Astrocyte (in vitro differentiated cells and primary cell): ENCODE measurements around the gene XPC. TPM values are rescaled to one million over a fixed set of nuclear protein-coding genes. Genes with fewer than 3 reads are reported as not detected.

Experiments
- DNase-seq: peaks from one replicate; pipeline ENCODE4 v3.0.0-alpha.2; 2010; ENCODE audit warnings: low read depth
- FAIRE-seq: peaks from 2 replicates; lab custom pipeline; 2011; peaks lifted over from hg19 to GRCh38; lab: Jason Lieb, UNC
- H2AFZ ChIP-seq: 2 replicates; pipeline ENCODE4 v1.6.0; 2012; ENCODE audit warnings: low read depth, low read length, inconsistent platforms
- H3K27ac ChIP-seq: 2 replicates; pipeline ENCODE4 v1.5.1; 2011; ENCODE audit warnings: low read depth, low read length, inconsistent platforms
- H3K27me3 ChIP-seq: 2 replicates; pipeline ENCODE4 v1.6.0; 2011; ENCODE audit warnings: low read length, inconsistent platforms; ENCODE audit not compliant: insufficient read depth
- H3K36me3 ChIP-seq: 2 replicates; pipeline ENCODE4 v1.5.1; 2011; ENCODE audit warnings: low read length, inconsistent platforms; ENCODE audit not compliant: insufficient read depth
- H3K4me1 ChIP-seq: 2 replicates; pipeline ENCODE4 v1.5.1; 2011; ENCODE audit warnings: low read length, inconsistent platforms; ENCODE audit not compliant: insufficient read depth
- H3K4me2 ChIP-seq: 2 replicates; pipeline ENCODE4 v1.6.0; 2012; ENCODE audit warnings: low read length, inconsistent platforms
- H3K4me3 ChIP-seq: 2 replicates; pipeline ENCODE4 v1.5.1; 2011; ENCODE audit warnings: low read depth, mild to moderate bottlenecking, low read length, inconsistent platforms; ENCODE audit not compliant: insufficient read depth
- H3K79me2 ChIP-seq: 2 replicates; pipeline ENCODE4 v1.6.0; 2012; ENCODE audit warnings: mild to moderate bottlenecking, low read length, inconsistent platforms; ENCODE audit not compliant: insufficient read depth
- H3K9ac ChIP-seq: 2 replicates; pipeline ENCODE4 v1.6.0; 2012; ENCODE audit warnings: mild to moderate bottlenecking, low read length, inconsistent platforms
- H3K9me3 ChIP-seq: 2 replicates; pipeline ENCODE4 v1.5.1; 2012; ENCODE audit warnings: low read depth, mild to moderate bottlenecking, low read length, inconsistent platforms; ENCODE audit not compliant: insufficient read depth
- H4K20me1 ChIP-seq: 2 replicates; pipeline ENCODE4 v1.6.0; 2012; ENCODE audit warnings: low read length, inconsistent platforms; ENCODE audit not compliant: insufficient read depth
- H3K27ac Mint-ChIP-seq: one replicate; pipeline ENCODE4 v1.8.0; 2021; ENCODE audit warnings: mild to moderate bottlenecking, mixed read lengths; ENCODE audit not compliant: unreplicated experiment
- H3K27me3 Mint-ChIP-seq: one replicate; pipeline ENCODE4 v1.8.0; 2021; ENCODE audit warnings: low read depth, mixed read lengths; ENCODE audit not compliant: unreplicated experiment
- H3K36me3 Mint-ChIP-seq: one replicate; pipeline ENCODE4 v1.8.0; 2021; ENCODE audit warnings: low read depth, mixed read lengths; ENCODE audit not compliant: unreplicated experiment
- H3K4me1 Mint-ChIP-seq: one replicate; pipeline ENCODE4 v1.8.0; 2021; ENCODE audit warnings: low read depth, mixed read lengths; ENCODE audit not compliant: unreplicated experiment
- H3K4me3 Mint-ChIP-seq: one replicate; pipeline ENCODE4 v1.8.0; 2021; ENCODE audit warnings: mild to moderate bottlenecking, moderate library complexity, mixed read lengths; ENCODE audit not compliant: unreplicated experiment
- H3K9me3 Mint-ChIP-seq: one replicate; pipeline ENCODE4 v1.8.0; 2021; ENCODE audit warnings: mild to moderate bottlenecking, mixed read lengths; ENCODE audit not compliant: unreplicated experiment
- EZH2 ChIP-seq: IDR thresholded peaks from 2 replicates; pipeline ENCODE4 v1.6.1; 2012; ENCODE audit warnings: mild to moderate bottlenecking, low read length, inconsistent platforms; ENCODE audit not compliant: insufficient read depth
- total RNA-seq: library from RNA; stranded (reverse); gene quantifications from 2 replicates; pipeline ENCODE4 v1.2.1, GENCODE V29; 2021
- TF ChIP-seq, protein P1 (sequence below): IDR thresholded peaks from 2 replicates; pipeline ENCODE4 v1.5.1; 2011; ENCODE audit warnings: low read depth, mild to moderate bottlenecking, inconsistent platforms, low read length, moderate library complexity; ENCODE audit not compliant: insufficient read depth

The XPC gene
- total RNA-seq, 1 donor from 2014 or later: 33.6 TPM

DNA sequence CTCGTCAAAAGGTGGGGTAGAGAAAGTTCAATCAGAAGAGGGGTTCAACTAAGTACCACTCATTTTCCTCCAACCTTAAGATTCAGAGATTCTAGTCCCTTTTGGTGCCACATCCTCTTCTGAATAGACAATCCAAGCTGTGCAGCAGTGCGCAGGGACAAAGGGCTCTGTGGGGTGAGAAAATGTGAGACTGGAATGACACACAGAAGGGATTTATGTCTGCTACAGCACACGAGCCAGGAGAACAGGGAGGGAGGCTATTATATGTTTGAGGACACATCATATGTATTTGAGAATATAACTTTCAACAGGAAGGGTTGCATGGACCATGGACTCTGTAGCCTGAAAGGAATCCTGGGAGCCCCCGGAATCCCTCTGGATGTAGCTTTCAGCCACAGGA lies 33.2 kb upstream of the XPC start:
- H3K4me1 Mint-ChIP-seq: peaks cover 20% of the 10 kb centered on the region
- Histone ChIP-seq H3K4me1 (peaks cover 41% of the 10 kb centered on the region), H3K9ac (peak overlapping the region; percentile 30), H3K36me3 (no peaks in the 10 kb centered on the region), H3K27me3 (no peaks in the 10 kb centered on the region), H3K9me3 (no peaks in the 10 kb centered on the region), H2AFZ (no peak overlapping the region), H3K4me3 (no peak overlapping the region), H3K27ac (peak overlapping the region; percentile 59), H3K4me2 (peak overlapping the region; percentile 60), H4K20me1 (no peaks in the 10 kb centered on the region), H3K79me2 (no peaks in the 10 kb centered on the region)
- no peaks in the 10 kb centered on the region for H3K9me3 Mint-ChIP-seq
- no peak for FAIRE-seq
- TF ChIP-seq EZH2: no peak
- TF ChIP-seq, protein P1, sequence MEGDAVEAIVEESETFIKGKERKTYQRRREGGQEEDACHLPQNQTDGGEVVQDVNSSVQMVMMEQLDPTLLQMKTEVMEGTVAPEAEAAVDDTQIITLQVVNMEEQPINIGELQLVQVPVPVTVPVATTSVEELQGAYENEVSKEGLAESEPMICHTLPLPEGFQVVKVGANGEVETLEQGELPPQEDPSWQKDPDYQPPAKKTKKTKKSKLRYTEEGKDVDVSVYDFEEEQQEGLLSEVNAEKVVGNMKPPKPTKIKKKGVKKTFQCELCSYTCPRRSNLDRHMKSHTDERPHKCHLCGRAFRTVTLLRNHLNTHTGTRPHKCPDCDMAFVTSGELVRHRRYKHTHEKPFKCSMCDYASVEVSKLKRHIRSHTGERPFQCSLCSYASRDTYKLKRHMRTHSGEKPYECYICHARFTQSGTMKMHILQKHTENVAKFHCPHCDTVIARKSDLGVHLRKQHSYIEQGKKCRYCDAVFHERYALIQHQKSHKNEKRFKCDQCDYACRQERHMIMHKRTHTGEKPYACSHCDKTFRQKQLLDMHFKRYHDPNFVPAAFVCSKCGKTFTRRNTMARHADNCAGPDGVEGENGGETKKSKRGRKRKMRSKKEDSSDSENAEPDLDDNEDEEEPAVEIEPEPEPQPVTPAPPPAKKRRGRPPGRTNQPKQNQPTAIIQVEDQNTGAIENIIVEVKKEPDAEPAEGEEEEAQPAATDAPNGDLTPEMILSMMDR: no peak
- H3K36me3 Mint-ChIP-seq: no peaks in the 10 kb centered on the region
- H3K4me3 Mint-ChIP-seq: no peak overlapping the region
- peaks cover 6% of the 10 kb centered on the region for H3K27me3 Mint-ChIP-seq
- no peak overlapping the region for H3K27ac Mint-ChIP-seq
- DNase-seq: no peak

DNA sequence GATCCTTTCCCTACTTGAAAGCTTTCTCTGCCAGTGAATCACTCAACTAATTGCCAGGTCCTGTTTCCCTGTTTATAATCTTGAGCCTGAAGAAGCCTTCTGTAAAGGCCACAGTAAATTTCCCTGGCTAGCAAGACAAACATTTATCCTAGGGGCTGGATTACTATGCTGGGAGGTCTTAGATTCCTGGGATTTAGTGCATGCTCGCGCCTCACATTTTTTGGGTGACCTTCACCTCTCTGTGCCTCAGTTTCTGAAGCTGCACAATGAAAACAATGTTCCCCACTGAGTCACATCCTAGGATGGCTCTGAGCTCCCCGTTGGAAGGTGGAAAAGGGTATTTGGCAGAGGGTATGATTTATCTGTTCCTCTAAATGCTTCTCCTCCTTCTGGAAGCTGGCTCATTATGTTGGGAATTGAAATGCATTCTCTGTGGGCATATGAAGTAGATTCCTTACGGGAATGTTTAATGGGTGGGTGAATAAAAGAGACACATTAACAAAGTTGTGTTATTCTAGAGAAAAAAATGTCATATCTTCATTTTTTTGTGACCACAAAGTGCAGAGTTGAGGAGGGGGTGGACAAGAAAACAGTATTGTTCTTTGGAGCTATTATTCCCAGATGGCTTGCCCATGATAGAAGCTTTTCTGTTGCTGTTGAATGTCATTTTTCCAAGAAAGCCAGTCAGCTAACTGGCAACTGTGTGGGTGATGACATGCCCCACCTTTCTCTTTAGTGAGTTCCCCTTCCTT lies 32.6 kb upstream of the XPC start:
- no peaks in the 10 kb centered on the region for H3K36me3 ChIP-seq
- H3K4me1 ChIP-seq: peaks cover 38% of the 10 kb centered on the region
- peak overlapping the region; percentile 77 for H3K27ac Mint-ChIP-seq
- H3K9ac ChIP-seq: peak overlapping the region; percentile 30
- no peaks in the 10 kb centered on the region for H3K9me3 ChIP-seq
- no peaks in the 10 kb centered on the region for H3K9me3 Mint-ChIP-seq
- no peak overlapping the region for H3K4me3 ChIP-seq
- peak overlapping the region; percentile 60 for H3K4me2 ChIP-seq
- H3K4me3 Mint-ChIP-seq: peak overlapping the region; percentile 30
- peaks cover 6% of the 10 kb centered on the region for H3K27me3 Mint-ChIP-seq
- TF ChIP-seq EZH2: no peak
- TF ChIP-seq, protein P1: no peak
- H3K36me3 Mint-ChIP-seq: no peaks in the 10 kb centered on the region
- no peaks in the 10 kb centered on the region for H3K27me3 ChIP-seq
- no peak for FAIRE-seq
- no peak overlapping the region for H2AFZ ChIP-seq
- H3K27ac ChIP-seq: peak overlapping the region; percentile 59
- H3K79me2 ChIP-seq: no peaks in the 10 kb centered on the region
- DNase-seq: peak; percentile 99
- peaks cover 20% of the 10 kb centered on the region for H3K4me1 Mint-ChIP-seq
- H4K20me1 ChIP-seq: no peaks in the 10 kb centered on the region

DNA sequence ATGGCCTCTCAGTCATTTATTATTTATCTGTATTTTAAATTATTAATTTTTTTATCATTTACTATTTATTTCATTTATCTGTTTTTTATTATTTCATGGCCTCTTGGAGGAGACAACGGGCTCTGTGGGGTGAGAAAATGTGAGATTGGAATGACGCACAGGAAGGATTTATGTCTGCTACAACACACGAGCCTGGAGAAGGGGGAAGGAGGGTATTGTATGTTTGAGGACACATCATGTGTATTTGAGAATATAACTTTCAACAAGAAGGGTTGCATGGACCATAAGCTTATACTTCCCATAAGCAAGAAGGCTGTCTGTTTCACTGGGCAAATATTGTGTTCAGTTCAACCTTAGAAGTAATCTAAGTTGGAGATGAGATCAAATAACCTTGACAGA lies 31.9 kb upstream of the XPC start:
- Mint-ChIP-seq H3K36me3 (no peaks in the 10 kb centered on the region), H3K4me1 (peaks cover 20% of the 10 kb centered on the region), H3K27me3 (peaks cover 6% of the 10 kb centered on the region), H3K9me3 (no peaks in the 10 kb centered on the region), H3K4me3 (no peak overlapping the region), H3K27ac (no peak overlapping the region)
- H3K79me2 ChIP-seq: no peaks in the 10 kb centered on the region
- H3K4me2 ChIP-seq: peak overlapping the region; percentile 60
- DNase-seq (no peak), FAIRE-seq (no peak)
- no peak overlapping the region for H3K4me3 ChIP-seq
- no peaks in the 10 kb centered on the region for H3K36me3 ChIP-seq
- H2AFZ ChIP-seq: no peak overlapping the region
- no peak overlapping the region for H3K9ac ChIP-seq
- no peaks in the 10 kb centered on the region for H4K20me1 ChIP-seq
- no peaks in the 10 kb centered on the region for H3K27me3 ChIP-seq
- no peak for TF ChIP-seq EZH2
- no peaks in the 10 kb centered on the region for H3K9me3 ChIP-seq
- peaks cover 38% of the 10 kb centered on the region for H3K4me1 ChIP-seq
- H3K27ac ChIP-seq: peak overlapping the region; percentile 59
